ENCODE data around the gene CDH24.

Gene CDH24

DNA sequence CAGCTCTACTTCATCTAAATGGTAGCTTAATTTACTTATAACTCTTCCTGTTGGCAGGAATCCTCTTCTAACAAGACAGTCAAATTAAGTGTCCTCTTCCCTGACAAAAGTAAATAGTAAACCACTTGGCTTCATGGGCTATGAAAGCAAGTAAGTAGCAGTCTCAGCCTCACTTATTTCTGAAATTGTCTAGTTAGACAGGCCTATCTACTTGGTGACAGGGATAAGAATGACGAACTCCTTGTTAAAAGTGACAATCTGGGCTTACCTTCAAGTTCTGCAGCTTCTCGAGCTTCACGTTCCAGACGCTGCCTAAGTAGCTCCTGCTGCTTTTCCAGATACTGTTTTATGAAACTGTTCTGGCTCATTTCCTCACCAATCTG is 32.9 kb upstream of the CDH24 start:
- DNase-seq, result no peak

DNA sequence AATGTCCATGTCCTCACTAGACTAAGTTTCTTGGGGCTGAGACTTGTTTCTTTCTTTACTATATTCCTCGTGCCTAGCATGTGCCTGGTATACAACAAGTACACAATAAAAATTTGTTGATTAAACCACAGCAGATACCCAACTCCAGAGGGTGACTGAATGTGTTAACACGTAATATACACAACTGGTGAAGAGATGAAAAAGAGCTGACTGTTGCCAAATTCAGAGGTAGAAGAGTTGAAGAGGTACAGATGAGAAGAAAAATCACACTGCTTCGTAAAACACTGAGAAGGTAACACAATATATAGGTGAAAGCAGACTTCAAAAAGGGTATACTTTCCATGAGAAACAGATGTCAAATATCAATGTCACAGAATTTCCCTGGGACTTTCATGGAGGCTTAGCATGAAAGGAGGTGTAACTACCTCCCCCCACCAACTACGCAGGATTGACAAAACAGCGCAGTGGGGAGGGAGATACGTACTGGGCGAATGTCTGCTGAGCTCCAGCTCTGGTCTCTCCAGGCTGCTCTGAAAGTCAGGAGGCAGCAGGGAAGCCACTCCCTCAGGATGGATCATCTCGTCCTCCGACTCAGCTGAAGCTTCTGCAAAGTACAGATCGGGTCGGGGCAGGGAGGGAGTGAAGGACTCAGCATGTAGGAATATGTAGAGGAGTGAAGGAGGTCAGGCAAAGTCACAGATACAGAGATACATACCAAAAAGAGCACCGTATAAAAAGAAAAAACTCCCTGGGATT is 32.4 kb upstream of the CDH24 start:
- no peak for DNase-seq

DNA sequence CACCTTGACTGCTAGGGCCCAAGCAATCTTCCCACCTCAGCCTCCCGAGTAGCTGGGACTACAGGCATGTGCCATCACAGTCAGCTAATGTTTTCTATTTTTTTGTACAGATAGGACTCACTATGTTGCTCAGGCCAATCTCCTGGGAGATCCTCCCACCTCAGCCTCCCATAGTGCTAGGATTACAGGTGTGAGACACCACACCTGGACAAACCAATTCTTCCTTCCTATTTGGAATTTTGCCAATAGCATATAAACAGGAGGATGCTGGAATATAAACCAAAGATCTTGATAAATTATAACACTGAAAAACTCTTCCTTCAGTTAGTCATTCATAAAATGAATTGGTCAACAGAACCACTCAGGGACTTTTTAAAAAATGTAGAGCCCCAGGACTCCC is 29.2 kb upstream of the CDH24 start:
- DNase-seq, result no peak

DNA sequence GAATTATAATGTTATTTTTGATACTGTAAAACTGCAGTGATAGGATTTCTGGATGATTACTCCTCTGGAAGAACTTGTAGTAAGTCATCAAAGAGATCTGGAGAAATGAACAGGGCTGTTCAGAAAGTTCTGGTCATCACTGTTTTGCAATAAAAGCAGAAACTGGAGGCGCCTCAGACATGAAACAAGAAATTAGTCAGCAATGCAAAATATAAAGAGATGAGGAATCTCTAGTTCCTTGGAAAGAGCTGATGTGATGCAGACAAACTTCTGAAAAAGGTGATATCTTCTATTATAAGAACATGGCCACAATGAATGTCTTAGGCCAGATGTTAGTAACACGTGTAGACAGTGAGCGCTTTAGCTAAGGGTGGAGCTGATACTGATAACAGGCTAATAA is 28.1 kb upstream of the CDH24 start:
- DNase-seq, result no peak

DNA sequence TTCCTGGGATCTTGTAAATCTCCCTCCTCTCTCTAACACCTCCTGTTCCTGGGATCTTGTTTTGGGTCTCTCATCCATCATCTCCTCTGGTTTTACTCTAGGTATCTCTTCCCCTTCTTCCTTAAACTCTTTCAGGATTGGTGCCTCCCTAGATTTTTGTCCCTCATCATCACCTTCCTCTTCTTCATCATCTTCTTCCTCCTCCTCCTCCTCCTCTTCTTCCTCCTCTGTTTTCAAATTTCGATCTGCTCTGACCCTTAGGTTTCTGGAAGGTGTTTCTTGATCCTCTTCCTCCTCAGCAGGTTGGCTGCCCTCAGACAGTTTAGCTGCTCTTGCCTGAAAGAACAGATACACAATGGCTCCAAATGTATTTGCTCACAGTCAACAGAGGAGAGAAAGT is 23.2 kb upstream of the CDH24 start:
- no peak for DNase-seq

DNA sequence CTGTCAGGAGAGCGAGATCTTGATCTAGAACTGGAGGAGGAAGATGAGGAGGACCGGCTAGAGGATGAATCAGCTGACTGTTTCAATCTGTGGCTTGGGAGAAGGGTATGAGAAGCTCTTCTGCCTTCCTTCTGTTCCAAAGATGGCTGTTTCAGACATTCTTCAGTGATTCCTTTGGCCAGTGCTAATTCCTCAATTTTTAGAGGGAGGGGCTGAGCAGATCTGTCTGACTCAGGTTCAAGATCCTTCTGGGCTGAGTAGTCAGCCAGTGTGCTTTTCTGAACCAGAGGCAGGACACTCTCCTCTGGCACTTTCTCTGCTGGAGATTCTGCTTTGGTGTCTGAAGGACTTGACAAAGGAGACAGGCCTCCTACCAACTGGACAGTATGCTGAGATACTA is 22.4 kb upstream of the CDH24 start:
- DNase-seq, result no peak

DNA sequence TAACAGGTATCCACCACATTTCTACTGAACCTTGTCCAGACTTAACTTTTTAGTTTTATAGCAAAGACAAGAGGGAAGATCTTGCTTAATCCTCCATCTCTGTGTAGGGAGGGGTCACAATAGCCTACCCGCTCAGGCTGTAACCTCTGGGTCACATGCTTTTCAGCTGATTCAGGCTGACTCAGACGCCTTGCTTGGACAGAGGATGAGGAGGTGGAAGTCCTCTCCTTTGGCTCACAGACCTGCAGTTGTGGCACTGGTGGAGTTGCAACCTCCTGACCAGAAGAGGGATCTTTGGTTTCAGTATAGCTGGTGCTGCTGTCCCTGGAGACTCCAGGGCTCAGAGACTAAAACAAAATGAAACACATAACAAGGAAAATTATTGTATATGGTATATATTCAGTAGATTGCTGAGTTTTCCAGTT is 21.4 kb upstream of the CDH24 start:
- DNase-seq, result no peak

DNA sequence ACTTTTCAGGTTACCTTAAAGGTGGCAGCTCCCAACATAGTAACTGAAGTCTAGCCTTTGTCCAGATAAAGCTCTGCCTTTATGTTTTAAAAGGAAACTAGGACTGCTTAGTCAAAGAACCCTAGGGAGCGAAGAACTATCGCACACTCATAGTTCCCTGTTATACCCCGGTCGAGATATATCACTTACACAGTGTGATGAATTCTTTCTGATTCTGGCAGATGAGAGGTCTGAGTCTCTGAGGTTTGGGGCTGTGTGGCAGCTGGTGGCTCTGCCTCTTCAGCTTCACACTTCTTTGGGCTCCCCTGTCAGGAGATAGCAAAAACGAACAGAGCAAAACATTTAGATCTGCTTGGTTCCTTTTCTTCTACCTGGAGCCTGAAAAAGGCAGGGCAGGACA is 20.6 kb upstream of the CDH24 start:
- no peak for DNase-seq

DNA sequence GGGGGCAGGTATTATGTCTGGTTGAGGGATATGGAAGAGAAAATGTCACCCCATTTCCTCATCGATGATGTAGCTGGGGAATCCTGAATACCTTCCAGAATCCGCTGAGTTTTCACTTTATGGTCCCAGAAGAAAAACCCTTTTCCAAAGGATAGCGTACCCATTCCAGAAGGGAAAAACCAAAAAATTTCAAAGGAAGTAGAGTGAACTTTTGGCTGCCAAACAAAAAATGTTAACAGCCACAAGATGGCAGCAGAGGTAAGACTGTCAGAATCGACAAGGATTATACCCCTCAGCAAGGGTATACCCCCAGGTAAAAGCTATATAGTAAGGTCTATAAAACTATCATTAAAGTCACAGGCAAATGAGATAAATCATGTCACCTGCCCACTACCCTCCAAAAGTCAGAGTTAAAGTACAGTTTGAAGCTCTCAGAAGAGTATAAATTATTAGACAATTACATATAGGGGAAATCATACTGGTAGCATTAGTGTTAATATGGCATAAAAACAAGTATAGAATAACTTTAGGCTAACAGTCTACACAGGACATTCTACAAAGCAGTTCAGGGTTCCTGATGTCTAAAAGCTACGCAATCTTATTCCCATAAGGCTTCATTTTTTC is 19.6 kb upstream of the CDH24 start:
- DNase-seq, result no peak

DNA sequence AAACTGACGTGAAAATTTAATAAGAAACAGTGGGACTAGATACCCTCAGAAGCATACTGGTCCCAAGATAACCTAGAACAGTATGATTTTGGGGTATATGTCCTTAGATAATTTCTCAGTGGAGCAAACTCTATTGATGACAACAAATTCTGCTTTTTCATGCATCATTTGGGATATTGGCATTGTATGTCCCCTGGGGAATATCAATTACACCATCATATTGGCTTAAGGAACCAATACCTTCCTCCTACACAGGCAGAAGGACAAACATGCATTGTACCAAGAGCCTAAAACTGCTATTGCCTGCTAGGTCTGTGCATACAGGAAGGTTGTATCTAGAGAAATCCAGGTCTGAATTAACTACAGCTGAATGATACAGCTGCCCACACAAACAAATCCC is 17.6 kb upstream of the CDH24 start:
- DNase-seq, result no peak

DNA sequence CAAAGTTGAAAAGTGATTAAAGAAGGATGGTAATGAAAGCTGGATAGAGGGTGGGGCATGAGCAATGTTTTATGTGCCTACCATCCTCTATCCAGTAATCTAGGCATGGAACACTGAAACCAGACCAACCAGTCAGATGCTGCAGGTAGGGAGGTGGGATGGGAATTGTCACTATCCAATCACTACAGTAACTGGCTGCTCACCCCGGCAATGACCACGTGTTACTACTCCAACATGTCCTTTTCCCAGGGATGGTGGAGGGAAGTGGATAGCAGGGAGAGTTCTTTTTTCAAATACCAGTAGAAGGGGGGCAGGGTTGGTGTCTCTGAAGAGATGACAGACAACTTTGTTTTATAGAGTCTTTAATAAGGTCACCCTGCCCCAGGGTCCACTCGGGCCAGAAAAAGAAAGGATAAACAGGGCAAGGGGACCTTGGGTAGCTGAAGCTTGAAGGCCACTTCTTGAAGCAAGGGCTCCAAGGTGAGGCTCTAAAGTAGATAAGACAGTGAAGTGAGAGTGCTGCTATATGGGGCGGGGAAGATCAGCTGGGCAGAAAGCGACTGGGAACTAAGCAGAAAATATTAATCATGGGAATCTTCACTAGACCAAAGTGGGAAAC is 14.7 kb upstream of the CDH24 start:
- DNase-seq, result no peak

DNA sequence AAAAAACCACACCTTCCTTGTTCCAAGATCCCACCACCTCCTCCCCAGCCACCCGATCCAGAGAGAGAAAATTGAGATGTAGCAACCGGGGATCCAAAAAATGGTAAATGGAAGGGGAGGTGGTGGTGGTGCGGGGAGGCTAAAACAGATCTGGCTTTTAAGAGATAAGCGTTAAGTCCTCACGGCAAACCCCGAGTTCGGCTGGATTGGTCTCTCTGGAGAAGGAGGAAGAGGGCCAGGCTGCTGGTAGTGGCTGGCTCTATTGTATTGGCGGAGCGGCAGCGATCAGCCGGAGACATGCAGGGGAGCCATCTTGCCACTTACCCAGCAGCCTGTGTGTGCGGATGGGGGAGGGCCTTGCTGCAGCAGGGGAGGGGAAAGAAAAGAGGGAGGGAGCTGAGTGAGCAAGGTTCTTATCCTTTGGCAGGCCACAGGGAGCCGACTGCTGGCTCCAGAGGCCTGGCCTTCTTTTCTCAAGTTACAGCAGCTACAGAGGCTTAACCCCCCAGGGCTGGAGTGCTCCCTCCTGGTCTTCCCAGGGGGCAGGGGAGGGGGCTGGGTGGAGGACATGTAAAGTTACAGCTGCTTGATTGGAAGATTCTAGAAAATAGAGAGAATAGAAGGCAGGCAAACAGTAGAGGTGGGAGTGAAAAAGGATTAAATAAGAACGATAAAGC is 14.1 kb upstream of the CDH24 start:
- no peak for DNase-seq

DNA sequence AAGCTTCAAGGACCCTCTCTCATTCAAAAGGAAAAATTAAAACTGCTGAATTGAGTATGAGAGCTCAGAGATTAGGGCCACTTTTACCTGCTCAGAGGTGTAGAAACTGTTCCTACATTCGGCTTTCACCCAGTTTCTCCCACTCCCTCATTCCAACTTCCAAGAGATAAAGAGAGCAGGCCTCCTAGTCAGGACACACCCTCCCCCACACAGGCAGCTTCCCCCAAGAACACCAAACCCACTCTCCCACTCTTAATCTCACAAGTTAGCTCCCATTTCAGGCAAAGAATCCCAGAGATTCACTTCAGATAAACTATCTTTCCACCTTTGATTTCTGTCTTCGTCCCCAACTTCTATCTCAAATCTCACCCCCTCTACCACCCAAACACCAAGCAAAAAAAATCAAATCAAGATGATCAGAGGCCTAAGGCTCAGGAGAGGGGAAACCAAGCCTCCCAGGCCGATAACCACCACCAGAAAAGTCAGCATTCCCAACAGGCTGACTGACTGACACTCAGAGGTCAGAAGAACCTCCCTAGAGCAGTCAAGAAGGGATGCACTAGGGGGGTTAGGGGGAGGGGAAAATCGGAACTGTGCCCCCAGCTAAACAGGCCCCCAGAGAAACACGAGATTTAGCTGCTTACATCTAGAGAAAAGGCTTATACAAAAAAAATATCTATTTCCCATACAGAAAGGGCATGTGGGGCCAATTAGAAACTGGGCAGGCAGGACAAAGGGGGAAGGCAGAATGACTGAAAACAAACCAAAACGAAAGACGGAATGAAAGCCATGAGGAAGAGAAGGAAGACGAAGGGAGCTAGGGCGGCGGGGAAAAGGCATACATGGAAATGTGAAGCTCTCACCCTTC is 13.2 kb upstream of the CDH24 start:
- DNase-seq, result no peak

DNA sequence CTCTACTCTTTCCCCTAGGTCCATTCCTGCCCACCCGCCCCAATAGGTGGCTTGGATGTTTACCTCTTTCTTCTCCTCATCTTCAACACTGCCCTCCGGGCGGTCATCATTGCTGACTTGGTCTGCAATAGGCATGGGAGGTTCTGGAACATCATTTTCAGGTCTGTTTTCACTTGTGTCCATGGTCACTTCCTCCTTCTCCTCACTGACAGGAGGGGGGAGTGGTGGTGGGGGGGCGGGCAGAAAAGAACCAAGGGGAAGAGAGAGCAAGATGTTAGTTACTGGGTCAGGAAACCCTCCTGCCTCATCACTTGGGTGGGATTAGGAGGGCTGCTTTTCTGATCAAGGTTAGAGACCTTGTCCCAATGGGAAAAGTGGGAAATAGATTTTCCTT is 12.1 kb upstream of the CDH24 start:
- DNase-seq, result no peak

DNA sequence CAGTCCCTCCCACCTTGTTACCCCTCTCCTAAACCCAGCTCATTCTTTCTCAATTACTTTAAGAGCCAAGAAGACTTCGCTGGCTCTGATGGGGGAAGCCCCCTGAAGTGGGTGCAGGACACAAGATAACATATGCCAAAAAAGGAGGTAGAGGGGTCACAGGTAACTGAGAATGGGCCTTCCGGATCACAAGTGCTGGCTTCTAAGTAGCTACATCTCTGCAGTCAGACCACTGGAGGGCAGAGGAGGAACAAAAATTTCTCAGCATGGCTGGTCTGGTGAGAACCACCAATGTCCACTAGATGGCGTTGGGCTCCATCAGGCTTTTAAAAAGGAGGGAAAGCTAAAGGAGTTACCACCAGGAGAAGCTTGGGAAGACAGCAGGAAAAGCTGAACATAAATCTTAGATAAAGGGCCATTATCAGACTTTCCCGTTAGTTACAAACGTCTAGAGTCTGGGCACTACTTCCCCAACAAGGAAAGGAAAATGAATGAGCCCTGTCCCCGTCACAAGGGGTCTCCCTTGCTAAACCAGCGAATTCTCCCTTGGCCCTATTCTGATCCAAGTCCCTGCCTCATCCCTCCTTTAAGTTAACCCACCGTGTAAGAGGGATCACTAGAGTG is 11.6 kb upstream of the CDH24 start:
- no peak for DNase-seq

DNA sequence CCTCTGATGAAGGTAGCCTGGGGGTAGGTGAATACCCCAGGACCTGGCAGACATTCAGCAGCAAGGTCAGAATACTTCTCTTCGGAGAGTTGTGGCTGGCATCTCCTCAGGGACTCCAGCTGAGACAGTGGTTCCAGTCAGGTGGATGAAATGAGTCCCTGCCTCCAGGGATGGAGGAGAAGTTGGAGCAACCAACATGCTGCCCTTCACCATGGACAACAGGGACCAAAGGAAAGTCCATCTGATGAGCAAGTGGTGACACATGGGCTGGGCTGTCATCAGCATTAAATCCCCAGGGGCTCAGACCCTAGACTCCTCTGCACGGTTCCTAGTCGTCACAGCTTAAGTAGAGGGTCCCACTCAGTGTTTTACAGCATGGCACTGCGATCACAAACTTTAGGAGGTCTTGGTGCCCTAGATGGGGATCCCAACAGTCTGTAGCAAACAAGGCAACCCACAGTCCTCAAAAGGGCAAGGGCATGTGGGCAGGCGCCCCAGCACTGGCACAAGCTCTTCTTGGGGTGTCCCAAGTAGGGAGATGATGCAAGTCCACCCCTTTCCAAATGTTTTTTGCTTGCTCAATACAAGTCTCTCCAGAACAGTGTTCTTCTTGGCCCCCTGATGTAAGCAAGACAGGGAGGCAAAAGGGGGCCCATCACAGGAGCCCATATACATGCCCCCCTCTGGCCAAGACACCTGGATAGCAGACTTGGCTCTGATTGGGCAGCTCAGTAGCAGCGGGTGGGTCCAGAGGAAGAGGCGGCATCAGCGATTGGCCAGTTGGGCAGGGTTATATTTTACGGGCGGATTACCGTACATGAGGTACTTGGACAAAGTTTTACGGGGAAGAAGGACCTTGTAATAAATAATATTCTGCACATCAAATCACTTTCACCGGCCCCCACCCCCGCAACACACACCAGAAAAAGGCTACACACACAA is 10.8 kb upstream of the CDH24 start:
- no peak for DNase-seq

DNA sequence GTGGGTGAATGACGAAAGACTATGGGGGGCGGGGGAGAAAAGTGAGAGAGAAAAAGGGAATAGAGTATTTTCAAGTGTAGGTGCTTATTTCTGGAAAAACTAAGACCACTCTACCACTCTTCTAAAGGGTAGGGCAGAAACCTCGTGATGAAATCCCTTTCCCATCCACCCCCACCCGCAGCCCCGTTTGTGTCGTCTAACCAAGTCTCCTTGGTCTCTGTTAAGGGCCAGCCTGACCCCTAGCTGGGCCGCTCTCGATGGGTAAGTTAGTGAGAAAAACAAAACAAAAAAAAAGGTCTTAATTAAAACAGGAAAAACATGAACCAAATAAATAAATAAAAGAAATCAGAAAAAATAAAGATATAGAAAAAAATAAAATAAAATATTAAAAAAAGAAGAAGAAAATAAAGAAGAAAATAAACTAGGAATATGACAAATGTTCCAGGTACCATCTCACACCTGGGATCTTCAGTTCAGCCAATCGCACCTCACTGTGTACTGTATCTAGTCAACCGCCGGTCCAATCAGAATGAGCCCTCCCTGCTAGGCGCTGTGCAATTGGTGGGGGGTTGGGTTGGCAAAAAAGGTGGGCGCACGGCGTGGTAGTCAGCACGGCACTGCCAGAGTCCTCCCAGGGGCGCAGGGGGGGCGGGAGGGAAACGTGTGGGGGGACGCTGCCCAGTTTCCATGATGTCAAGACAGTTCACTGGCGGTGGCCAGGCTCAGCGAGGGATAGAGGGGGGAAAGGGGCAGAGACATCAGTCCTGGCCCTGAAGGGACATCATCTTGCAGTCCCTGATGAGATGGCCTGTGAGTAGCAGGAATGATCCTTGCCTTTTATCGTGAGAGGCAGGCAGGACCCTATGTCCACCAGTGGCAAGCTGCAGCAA is 9.8 kb upstream of the CDH24 start:
- DNase-seq, result no peak

DNA sequence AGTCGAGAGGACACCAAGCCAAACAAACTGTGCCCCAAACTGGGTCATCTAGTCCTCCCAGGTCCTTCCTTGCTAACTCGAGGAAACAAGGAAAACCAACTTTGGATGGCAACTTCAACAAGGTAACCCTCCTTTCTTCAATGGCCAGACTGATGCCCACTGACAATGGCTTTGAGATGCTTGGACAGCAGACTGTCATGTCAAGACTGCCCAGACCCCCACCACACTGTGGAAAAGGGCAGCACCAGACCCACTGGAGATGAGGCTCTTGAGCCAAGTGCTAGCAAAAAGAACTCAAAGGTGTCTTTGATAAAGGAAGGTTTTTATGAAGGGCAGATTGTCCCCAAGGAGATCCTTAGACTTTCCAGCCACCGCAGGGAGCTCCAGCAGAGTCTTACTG is 9.0 kb upstream of the CDH24 start:
- no peak for DNase-seq

DNA sequence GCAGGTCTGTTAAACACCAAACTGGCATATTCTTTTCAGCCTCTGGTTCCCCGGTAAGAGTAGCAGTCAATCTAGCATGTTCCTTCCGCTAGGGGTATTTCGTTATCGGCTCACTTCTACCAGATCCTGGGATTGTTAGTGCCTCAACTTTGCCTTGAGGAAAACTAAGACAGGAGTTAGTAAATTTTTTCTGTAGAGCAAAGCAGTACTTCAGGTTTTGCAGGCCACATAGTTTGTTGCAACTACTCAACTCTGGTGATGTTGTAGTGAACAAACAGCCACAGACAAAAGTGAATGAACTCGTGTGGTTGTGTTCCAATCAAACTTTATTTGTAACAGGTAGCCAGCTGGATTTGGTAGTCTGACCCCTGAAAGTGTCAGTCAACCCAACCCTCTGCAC is 6.3 kb upstream of the CDH24 start:
- DNase-seq, result no peak

DNA sequence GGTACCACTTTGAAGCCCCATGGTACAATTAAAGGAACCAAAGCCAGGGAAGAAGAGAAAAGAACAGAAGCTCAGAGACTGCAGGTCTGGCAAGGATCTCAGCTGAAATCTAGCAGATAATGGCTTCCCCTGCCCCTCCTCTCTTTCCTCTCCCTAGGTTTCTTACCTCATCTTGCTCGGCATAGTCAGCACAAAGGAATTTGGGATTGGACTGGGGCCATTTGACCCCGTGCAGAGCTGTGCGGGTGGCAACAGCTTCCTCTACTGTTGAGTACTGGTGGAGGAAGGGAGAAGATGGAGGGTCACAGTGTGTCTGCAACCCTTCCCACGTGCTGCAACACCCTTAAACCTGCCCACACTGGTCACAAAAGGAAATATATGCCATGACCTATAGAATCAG is 4.7 kb upstream of the CDH24 start:
- DNase-seq, result no peak

All from activated naive CD4-positive, alpha-beta T cell (primary cell).